Measurements from ENCODE around the gene DAP3.
"Not testable (repeated sequence)": the region's sequence is repeated elsewhere in the genome, so short reads cannot be mapped to it uniquely, and the experiment has no call there.

The DAP3 gene

DNA sequence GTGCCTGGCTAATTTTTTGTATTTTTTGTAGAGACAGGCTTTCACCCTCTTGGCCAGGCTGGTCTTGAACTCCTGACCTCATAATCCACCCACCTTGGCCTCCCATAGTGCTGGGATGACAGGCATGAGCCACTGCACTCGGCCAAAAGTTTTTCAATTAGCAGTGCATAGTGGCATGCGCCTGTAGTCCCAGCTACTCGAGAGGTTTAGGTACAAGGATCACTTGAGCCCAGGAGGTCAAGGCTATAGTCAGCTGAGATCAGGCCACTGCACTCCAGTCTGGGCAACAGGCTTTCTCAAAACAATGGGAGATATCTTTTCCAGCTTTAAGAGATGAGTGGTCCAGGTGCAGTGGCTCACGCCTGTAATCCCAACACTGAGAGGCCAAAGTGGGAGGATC lies 30.8 kb downstream of the DAP3 start:
- no peak for DNase-seq

GRCh38 chr1:155725142-155725541 lies 36.3 kb downstream of the DAP3 start:
- DNase-seq: no peak

- DNase-seq: peak; percentile 81
Measured at GRCh38 chr1:155729031-155729898, 40.4 kb downstream of the DAP3 start.

DNA sequence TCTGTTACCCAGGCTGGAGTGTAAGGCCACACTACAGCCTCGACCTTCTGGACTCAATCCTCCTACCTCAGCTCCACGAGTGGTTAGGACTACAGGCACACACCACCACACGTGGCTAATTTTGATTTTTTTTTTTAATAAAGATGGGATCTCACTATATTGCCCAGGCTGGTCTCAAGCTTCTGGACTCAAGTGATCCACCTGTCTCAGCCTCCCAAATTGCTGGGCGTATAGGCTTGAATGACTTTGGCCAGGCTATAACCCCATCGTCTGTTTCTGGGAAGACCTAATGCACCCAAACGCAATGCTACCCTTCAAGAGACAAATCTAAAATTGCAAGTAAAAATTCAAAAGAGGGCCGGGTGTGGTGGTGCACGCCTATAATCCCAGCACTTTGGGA lies 52.1 kb downstream of the DAP3 start:
- DNase-seq: no peak

DNA sequence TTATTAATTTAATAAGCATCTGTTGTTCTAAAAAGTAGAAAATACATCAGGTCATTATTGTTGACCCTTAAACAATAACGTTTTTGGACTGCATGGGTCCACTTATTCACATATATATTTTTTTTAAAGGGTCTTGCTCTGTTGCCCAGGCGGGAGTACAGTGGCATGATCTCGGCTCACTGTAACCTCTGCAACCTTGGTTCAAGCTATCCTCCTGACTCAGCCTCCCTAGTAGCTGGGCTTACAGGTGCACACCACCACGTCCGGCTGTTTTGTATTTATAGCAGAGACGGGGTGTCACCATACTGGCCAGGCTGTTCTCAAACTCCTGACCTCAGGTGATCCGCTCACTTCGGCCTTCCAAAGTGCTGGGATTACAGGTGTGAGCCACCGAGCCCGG lies 53.0 kb downstream of the DAP3 start:
- DNase-seq: no peak

DNA sequence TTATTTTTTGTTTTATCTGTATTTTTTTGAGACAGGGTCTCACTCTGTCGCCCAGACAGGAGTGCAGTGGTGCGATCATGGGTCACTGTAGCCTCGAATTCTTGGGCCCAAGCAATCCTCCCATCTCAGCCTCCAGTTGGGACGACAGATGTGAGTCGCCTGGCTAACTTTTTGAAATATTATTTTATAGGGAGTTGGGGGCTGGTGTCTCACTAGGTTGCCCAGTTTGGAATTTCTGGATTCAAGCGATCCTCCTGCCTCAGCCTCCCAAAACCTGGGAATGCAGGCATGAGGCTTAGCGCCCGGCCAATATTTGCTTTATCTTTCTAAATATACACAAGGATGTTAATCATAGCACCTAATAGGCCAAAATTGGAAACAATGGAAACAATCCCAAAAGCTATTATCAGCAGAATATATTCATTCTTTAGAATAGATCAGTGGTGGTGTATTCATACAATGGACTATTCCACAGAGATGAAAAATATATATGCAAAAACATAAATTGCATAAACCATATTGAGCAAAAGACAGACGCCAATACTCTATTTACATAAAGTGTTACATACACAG lies 55.9 kb downstream of the DAP3 start:
- DNase-seq: no peak

DNA sequence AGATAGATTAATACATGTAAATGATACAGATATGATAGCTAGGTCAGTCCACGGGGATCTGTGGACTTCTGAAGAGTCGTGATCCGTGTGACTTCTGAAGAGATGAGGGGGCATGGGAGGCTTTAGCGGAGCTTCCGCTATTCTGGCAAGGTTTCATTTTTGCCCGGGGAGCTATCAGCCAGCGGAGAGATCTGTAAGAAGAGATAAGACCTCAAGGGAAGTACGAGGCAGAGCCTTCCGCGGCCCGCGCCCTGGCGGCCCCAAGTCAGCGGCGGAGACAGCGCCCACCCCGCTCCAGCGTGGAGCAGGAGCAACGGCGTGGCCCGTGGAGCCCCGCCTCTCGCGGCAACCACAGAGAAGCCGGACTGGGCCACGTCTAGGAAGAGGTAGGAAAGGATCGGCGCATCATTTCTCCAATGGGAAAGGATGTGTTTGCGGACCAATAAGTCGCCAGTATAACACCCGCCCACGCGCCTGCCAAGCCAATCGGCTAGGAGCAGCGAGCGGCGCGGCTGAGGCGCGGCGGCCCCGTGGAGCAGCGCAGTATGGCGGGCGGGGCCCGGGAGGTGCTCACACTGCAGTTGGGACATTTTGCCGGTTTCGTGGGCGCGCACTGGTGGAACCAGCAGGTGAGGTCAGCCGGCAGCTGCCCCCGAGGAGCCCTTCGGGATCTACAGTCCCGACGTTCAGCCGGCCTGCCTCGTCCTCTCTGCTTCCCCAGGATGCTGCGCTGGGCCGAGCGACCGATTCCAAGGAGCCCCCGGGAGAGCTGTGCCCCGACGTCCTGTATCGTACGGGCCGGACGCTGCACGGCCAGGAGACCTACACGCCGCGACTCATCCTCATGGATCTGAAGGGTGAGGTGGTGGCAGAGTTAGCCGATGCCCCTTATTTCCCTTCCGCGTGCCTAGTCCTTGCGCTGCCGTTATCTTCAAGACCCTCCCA lies 56.7 kb downstream of the DAP3 start:
- peak; percentile 98 for DNase-seq

DNA sequence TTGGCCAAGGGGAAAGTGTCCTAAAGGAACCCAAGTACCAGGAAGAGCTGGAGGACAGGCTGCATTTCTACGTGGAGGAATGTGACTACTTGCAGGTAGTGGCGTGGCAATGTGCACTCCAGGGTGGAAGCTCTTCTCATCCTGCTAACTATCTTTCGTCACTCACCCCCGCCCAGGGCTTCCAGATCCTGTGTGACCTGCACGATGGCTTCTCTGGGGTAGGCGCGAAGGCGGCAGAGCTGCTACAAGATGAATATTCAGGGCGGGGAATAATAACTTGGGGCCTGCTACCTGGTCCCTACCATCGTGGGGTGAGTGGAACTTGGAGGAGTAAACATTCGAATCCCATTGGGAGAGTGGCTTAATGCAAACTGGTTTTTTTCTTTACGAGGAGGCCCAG lies 58.7 kb downstream of the DAP3 start:
- DNase-seq: not testable (repeated sequence)

- DNase-seq: not testable (repeated sequence)
Measured at GRCh38 chr1:155748141-155748540, 59.2 kb downstream of the DAP3 start.

GRCh38 chr1:155759017-155759416 lies 70.1 kb downstream of the DAP3 start:
- DNase-seq: not testable (repeated sequence)

DNA sequence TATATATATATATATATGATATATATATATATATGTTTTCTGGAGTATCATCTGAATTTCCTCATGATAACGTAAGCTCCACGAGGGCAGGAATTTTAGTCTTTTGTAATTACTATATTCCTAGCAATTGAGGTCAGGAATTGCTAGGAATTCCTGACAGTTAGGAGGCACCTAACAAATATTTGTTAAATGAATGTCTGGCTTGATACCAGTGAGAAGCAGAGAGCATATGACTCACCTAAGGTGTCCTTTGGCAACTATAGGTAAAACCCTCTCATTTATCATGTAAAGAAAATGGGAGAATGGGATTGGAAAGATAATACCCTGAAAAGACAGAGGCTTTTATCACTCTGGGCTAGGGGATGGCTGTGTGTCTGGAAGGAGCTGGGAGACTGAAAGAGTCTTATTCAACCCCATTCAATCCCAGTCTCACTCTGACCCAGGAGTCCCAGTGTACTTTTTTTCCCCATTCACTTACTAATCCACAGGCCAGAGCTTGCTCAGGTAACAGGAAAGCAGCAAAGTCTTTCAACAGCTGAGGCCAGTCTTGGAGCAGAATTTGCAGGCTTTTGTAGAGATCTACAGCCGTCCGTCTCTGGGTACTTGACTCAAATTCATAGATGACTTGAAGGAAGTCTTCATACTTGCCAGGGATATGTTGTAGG lies 71.2 kb downstream of the DAP3 start:
- no peak for DNase-seq

DNA sequence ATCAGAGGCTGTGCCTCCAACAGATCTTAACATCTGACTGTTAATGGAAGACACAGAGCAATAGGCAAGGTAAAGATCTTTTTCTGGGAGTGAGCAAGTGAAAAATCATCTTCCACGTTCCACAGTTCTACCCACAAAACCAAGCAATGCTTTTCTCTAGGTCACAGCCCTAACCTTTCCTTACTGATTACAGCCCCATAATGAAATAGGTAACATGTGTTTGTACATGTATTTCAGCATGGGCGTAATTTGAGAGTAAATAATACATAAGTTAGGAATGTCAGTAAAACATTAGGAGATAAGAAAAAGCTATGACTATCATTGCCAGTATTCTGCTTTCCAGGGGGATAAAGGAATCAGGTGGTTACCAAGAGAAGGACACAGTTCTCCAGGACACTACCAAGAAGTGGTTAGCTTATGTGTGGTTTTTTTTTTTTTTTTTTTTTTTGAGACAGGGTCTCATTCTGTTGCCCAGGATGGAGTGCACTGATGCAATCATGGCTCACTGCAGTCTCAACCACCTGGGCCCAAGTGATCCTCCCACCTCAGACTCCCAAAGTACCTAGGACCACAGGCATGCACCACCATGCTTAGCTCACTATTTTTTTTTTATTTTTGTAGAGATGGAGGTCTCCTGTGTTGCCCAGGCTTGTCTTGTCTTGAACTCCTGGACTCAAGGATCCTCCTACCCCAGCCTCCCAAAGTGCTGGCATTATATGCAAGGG lies 72.0 kb downstream of the DAP3 start:
- DNase-seq: no peak

DNA sequence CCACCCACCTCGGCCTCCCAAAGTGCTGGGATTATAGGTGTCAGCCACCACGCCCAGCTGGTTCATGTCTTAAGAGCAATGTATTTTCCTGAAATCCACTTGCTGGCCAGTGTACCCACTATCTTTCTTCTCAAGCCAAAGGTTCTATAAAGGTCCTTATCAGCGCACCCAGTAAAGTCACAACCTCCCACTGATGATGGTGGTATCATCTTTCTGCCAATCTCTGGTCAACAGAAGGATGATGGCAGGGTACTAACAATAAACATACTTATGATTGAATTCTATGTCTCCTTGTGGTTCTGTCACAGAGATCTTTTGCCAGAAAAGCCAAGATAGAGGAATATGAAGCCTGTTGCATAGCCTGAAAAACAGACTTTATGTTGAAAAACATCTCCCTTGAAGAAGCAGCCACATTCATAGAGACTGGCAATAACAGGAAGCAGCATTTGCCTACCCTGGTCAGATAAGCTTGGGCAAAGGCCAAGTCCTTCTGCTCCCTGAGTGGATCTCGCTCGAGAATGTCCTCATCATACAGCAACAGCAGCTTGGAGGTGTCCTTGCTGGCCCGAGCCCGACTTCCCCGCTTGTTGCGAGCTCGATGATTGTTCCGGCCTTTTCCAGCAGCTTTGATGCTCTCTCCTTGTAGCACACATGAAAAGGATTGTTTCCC lies 73.0 kb downstream of the DAP3 start:
- peak; percentile 88 for DNase-seq

GRCh38 chr1:155763090-155763815 lies 74.4 kb downstream of the DAP3 start:
- peak; percentile 38 for DNase-seq

DNA sequence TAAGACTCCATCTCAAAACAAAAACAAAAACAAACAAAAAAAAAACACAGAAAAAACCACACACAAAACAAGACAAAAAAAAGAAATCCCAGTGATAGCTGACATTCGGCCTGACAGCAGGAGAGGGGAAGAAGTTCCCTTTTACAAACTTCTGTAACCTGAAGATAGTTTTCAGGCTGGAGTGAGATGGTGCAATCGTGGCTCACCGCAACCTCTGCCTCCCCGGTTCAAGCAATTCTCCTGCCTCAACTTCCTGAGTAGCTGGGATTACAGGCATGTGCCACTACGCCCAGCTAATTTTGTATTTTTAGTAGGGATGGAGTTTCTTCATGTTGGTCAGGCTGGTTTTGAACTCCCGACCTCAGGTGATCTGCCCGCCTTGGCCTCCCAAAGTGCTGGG lies 75.1 kb downstream of the DAP3 start:
- DNase-seq: not testable (repeated sequence)

DNA sequence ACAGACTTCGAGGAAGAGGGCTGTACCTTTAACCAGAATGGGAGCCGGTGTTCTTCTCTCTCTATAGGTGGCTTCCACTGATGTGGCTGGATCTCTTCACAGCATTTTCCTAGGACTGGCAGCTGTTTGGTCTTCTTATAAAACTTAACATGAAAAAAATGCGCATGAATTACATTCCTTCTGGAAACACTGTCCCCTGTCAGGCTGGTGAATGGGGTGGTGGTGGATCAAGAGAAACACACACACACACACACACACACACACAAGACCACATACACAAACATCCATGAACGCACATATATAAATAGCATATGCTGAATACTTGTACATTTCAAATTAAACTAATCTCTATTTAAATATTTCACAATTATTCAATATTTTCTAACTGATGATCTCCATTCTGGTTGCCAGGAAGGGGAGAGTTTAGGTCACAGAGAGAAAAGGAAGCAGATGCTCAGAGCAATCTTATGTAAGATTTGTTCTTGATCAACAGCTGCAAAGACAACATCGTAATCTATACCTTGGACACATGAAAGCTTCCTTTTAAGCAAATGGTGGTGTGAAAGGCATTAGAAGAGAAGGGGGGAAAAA lies 78.6 kb downstream of the DAP3 start:
- DNase-seq: not testable (repeated sequence)

DNA sequence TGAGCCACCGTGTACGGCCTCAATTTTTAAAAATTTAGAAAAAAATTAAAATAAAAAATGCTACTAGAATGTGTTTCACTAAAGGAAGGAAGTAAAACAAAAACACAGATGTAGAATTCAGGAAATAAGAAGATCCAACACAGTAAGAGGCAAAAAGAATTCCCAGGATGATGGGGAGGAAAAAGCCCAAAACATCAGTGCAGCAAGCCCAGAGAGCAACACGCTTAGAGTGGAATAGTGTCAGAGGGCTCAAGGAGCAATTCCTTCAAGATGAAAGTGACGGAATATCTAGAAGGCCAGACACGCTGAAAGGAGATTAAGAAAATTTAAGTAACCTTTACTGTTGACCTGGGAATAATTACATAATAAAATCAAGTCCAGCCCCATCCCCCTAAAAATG lies 80.4 kb downstream of the DAP3 start:
- no peak for DNase-seq

DNA sequence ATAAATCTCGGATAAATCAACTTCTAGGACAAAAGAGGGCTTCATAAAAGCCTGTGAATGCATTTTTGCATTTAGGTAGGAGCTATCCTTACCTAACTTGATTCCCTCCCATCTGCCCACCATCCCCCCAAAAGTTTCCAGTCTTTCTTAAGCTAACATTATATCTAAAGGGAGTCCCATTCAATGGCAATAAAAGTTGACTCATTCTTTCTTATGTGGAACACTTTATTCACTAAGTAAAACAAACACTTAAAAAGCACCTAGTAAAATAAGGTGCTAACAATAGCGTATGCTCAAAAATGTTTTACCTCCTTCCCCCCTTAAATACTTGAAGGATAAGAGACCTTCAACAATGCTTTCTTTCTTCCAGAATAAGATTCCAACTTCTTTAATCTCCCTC lies 84.3 kb downstream of the DAP3 start:
- no peak for DNase-seq

- DNase-seq: peak; percentile 28
Measured at GRCh38 chr1:155776414-155776813, 87.5 kb downstream of the DAP3 start.

- no peak for DNase-seq
Measured at GRCh38 chr1:155777582-155777981, 88.7 kb downstream of the DAP3 start.
